NCI-H2107 (cell line): ENCODE measurements around the gene C11orf87.

Source experiments
- DNase-seq: peaks from one replicate; lab custom pipeline; 2025; lab: John Stamatoyannopoulos, UW

C11orf87 gene

GRCh38 chr11:109421981-109422869, at the start of gene C11orf87:
TSS of gene C11orf87 (plus strand) at chr11:109422190. CDS start at chr11:109423634, 1,444 bp downstream.
- no peak for DNase-seq

GRCh38 chr11:109374032-109374431, 48.0 kb upstream of the C11orf87 start:
- no peak for DNase-seq

- no peak for DNase-seq
Measured at GRCh38 chr11:109374441-109374840, 47.5 kb upstream of the C11orf87 start.

GRCh38 chr11:109377039-109377742, 44.8 kb upstream of the C11orf87 start:
- no peak for DNase-seq

DNA sequence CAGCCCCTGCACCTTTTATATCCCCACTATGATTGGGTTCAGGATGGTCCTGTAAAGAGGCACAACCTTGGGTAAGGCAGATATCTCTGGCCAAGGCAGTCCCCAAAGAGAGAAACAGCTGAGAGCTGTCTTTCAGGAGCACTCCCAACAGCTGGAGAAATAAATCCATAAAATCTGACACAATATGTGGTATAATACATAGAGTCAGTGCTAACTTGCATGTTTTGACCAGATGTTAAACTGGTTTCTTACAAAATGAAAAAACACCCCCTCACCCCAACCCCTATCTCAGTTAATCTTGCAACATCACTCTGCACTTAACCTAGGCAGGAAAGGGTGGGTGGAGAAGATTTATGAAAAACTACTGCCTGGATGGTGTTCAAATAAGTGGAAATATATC, 44.0 kb upstream of the C11orf87 start:
- no peak for DNase-seq

- no peak for DNase-seq
Measured at GRCh38 chr11:109383306-109383705, 38.7 kb upstream of the C11orf87 start.

DNA sequence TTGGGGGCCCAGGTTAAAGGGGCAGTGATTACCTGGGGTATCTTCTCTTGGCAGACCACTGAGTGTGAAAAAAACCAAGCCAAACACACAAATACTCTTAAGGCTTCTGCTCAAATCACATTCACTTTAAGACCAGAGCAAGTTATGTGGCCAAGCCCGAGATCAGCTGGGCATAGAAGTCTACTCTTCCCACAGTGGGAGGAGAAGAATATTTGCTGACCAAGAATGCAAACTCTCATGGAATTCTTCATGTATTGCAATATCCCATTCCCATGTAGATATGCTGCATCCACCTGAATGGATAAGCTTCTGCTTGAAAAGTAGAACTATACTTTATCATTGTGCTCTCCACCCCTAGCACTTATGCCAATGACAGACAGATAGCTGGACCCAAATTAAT, 37.1 kb upstream of the C11orf87 start:
- no peak for DNase-seq

- no peak for DNase-seq
Measured at GRCh38 chr11:109388982-109389381, 33.0 kb upstream of the C11orf87 start.

DNA sequence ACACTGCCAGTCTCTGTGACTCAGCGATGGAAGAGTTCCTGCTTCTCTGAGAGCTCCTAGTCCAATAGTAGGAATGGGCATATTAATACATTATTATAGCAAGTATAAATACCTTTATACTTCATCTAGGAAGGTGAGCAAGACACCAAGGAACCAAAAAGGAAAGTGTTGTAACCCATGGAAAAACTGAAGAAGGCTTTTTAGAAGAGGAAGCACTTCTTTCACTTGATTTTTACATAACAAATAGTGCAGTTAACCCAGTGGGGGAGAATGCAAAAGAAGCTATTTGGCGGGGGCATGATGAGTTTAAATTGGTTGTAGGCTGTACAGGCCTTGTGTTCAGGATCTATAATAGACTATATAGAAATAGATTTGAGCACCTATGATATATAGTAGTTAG, 31.2 kb upstream of the C11orf87 start:
- no peak for DNase-seq

DNA sequence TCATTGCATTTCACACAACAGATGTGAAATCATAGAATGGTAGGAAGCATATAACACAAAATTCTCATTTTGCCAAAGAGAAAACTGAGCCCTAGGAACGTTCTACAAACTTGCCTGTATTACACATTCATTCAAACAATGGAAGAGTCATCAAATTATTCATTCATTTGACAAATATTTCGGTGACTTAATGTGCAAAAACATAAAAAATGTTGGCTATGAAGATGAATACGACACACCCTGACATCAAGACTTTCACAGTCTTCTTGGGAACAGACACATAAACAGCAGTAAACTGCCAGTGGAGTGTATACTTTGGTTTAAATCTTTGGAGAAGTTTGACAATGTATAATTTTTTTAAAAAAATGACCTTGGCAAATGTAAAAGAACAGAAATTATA, 20.4 kb upstream of the C11orf87 start:
- DNase-seq = no peak

- no peak for DNase-seq
Measured at GRCh38 chr11:109405671-109406070, 16.3 kb upstream of the C11orf87 start.

- no peak for DNase-seq
Measured at GRCh38 chr11:109416601-109417000, 5.4 kb upstream of the C11orf87 start.

DNA sequence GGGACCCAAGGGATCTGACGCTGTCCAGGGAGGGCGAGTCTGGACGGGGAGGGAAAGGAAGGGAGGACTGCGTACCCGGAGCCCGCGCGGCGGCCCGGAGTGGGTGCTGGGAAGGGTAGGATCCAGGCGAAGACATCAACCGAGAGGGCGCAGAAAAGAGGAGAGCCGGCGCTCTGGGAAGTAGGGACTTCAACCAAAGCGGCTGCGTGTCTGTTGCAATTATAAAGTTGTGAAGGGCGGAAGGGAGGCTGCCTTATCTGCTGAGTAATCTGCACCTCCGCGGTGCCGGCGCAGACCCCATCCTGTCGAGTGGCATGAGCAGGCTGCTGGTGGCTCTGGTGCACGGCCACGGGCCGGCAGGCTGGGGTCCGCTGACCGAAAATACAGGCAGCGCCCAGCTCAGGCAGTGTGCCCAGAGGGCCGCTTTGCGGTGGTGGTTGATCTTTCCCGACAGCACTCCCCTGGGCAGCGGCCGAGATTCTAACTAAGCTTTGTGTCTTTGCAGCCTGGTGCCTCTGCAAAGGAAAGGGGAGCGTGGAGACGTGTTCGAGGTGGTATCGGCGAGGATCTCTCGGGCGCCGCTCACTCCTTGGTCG, 978 bp downstream of the C11orf87 start:
- no peak for DNase-seq

DNA sequence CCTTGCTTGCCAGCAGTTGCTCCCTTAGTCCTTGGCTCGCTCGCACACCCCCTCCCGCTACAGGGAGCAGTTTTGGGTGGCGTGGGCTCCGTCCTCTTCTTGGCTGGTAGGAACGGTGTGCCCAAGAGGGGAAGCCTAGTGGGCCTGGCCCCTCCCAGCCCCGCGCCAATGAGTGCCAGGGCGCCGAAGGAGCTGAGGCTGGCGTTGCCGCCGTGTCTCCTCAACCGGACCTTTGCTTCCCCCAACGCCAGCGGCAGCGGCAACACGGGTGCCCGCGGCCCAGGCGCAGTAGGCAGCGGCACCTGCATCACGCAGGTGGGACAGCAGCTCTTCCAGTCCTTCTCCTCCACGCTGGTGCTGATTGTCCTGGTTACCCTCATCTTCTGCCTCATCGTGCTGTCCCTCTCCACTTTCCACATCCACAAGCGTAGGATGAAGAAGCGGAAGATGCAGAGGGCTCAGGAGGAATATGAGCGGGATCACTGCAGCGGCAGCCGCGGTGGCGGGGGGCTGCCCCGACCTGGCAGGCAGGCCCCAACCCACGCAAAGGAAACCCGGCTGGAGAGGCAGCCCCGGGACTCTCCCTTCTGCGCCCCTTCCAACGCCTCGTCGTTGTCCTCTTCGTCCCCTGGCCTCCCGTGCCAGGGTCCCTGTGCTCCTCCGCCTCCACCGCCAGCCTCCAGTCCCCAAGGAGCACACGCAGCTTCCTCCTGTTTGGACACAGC, 1.6 kb downstream of the C11orf87 start:
- no peak for DNase-seq

GRCh38 chr11:109424901-109425300, 2.9 kb downstream of the C11orf87 start:
- DNase-seq = no peak

DNA sequence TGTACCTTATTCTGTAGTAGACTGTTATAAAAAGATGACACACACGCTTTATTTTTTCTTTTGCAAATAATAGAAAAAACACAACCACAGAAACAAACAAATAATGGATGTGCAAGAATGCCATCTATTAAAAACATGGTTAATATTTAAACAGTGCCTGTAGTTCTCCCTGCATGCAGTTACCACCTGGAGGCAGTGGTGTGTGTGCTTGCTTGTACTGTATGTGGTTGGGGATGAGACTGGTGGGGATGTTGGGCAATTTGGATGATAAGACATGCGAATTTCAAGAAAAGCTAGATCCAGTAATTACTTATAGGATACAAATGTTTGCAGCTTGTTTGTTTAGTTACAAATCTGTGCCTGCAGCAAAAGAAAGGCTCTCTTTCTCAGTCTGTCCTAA, 3.6 kb downstream of the C11orf87 start:
- DNase-seq = no peak

DNA sequence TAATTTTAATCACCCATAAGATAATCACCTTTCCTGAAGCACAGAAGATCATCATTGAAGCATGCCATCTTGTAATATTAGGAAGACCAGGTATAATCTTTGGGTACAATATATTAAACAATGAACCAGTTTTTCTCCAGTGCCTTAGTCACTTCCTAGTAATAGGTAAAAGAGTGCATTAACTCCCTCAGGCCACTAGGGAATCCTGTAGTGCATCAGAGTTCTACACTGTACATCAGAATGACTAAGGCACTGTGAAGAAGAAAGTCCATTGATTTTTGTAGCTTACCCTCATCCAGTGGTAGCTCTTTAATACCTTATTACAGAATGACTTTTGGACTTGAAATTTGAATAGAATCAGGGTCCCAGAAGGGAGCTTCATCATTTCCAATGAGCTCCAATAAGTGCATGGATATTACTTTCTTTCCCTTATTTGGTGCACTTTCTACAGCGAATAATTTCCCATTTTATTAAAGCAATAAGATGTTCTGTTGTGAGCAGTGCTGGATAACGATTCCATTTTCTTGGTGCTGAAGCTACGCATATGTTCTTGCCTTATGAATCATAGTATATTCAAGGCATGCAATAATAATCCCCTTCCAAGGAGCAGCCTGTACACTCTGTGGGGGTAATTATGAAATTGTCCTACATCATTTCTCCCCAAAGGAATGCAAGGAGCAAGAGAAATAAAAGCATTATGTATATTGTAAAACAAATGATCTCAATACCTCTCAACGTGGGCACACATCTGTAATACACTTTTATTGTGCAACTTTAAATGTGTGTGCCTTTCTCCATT, 4.7 kb downstream of the C11orf87 start:
- no peak for DNase-seq

DNA sequence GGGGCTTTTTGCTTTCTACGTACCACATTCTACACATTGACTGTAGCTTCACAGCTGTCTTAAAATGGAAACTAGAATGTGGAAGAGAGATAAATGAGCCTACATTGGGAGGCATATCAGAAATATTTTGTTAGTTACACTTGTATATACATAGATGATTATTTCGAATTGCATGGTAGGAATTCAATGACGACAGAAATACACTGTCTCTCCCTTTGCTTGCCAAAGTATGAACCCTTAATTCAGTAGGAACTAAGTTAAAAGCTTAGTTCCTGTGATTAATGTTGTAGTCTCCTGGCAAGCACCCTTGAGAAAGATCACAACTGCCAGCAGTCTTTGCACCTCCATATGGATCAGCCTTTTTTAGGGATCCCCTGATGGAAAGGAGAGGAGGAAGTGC, 10.1 kb downstream of the C11orf87 start:
- DNase-seq = no peak

GRCh38 chr11:109433753-109434256, 11.8 kb downstream of the C11orf87 start:
- DNase-seq = no peak

GRCh38 chr11:109435121-109435742, 13.2 kb downstream of the C11orf87 start:
- no peak for DNase-seq

GRCh38 chr11:109439684-109440083, 17.7 kb downstream of the C11orf87 start:
- DNase-seq = no peak
